GM21576 (cell line): ENCODE measurements around the gene TNPO3.

ENCODE experiments used
- ATAC-seq: cut with Tn5 transposase; IDR thresholded peaks from one replicate; pipeline ENCODE4 v1.9.1; 2021; ENCODE audit warnings: mild to moderate bottlenecking, moderate library complexity; ENCODE audit not compliant: unreplicated experiment

Gene TNPO3

DNA sequence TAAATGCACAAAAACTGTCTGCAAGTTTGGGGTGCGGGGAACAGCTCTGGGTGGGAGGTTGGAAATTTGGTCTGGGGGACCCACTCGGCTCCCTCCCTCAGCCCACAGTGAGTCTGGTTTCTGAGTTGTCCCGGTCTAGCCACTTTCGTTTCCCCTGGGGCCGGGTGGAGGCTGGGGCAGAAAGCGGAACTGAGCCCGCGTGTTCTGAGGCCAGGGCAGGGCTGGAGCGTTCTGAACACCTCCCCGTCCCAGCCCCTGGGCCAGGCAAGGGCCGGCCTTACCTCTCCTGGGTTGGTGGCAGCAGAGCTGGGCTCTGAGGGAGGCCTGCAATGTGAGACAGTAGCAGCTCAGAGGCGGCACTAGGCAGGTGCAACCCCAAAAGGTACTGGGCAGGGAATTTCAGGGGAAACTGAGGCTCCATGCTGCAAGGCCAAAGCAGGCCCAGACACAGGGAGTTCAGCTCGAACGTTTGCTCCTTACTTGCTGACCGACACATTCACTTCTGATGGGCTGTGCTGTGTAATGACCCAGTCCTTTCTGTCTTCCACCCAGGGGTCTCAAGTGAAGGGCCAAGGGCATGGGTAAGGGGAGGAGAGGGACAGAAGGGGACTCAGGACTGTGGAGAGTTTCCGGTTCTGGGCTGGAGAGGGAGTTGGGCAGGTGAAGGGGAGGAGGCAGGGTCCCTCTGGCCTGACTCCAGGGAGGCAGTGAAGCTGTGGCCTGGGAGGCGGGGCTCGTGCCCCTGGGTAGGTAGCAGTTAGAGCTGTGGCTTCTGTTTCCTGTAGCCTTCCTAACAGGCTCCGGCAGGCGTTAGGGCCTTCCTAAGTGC lies 114.2 kb downstream of the TNPO3 start:
- peak; percentile 57 for ATAC-seq

DNA sequence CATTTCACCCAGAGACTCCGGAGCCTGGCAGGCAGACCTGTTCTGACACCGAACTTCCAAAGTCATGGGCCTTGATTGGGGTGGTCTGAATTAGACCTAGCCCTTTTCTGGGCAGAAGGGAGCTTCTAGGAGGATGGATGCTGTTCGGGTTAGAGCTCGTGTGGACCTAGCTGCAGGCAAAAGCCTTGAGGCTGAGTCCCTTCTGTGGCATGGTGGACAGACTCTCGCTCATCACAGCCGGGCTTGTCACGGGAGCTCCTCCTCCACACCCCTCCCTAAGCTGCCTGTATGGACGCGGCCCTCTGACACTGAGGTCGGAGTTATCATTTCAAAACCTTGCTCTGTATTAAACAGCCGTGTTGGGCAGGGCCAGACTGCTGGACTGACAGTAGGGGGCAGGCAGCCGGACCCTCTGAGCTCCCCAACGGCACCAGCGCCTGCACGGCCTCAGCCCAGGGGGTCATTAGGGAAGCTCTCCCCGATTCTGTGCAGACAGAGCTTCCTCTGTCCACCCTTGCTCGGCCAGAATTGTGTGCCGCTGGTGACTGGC lies 115.0 kb downstream of the TNPO3 start:
- ATAC-seq, result peak; percentile 16

DNA sequence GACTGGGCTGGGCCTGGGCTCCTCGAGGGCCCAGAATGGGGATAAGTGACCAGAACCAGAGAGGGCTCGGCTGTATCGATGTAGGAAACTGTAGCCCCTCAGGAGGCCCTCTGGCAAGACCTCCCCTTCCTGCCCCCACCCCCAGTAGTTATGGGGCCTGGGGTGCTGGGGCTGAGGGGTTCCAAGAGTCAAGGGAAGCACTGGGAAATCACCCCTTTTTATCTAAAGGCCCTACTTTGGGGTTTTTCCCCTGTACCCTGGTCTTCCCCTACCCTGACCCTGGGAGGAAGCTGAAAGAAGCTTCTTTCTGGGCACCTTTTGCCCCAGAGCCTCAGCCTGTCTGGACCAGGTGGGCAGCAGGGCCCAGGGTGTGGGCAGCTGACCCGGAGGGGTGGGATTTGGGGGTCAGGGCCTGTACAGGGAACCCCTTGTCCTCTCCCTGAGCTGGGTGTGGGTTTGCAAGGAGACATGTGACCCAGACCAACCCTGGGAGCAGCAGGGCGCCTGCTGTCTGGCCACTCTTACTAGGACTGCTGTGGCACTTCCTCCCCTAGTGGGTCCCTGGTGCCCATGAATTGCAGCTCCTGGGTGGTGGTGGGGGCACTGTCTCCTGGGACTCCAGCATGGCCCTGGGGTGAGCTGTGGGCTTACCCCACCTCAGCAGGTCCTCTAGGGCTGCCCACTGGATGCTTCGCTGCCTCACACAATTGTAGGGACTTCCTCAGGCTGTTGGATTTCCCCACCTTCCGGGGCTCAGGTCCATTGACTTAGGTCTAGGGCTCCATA lies 115.6 kb downstream of the TNPO3 start:
- ATAC-seq, result no peak

DNA sequence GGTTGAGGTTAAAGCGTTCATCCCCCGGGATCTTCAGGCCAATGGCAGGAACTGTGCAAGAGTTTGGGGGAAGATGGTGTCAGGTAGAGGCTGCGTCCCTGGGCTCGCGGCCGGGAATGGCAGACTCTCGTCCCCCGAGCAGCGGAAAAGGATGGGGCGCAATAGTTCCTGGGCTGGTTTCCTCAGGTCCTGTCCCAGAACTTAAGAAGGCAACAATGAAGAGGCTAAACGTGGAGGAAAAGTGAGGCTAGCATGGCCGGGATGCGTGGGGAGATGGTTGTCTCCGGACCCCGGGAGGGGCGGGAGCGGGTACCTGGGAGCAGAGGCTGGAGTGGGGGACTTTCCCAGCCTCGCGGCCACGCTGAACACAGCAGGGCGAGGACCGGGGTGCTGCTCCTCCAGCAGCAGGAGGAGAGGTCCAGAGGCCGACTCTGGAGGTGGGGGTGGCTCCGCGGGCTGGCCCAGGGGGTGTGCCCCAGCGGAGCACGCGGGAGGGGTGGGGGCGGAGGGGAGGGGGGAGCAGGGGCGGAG lies 116.3 kb downstream of the TNPO3 start:
- ATAC-seq, result no peak

DNA sequence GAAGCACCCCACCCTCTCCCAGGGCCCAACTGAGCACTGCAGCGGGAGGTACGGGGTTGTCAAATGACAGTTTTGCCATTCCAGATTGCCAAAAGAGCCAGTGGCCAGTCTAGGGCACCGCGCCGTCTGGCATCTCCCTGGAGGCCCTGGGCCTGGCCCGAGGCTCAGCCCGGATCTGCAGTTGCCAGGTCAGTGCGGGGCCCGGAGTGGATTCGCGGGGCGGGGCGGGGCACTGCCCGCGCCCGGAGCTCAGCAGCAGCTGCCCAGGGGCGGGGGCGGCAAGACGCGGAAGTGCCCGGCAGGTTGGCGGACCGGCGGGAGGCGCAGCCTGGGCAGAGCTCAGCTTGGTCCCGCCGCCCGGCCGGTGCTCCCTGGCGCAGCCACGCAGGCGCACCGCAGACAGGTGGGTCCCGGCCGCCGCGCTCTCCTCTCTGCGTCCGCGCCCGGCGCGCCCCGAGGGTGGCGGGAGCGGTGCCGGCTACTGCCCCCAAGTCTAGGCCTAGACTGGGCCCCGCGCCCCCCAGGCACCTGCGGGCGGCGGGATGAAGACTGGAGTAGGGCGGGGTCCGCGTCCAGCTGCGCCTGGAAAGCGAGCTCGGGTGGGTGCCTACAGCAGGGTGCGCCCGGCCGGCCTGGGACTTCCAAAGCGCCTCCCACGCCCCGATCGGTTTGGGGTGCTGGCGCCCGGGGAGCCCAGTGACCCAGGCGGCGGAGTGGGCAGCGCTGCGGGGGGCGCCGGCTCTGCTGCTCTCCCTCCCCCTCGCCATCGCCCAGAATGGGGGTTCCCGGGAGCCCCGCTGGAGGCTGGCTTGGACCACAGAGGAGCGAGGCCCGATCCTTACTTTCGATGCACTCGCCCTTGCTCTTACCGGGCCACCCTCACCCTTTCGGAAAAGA lies 117.0 kb downstream of the TNPO3 start, which contains the start of gene IRF5:
Gene IRF5, plus strand, starts transcription at position 281 of the 897 bp plus-strand sequence. CDS start 4,155 bp downstream, outside the sequence.
- ATAC-seq, result no peak

DNA sequence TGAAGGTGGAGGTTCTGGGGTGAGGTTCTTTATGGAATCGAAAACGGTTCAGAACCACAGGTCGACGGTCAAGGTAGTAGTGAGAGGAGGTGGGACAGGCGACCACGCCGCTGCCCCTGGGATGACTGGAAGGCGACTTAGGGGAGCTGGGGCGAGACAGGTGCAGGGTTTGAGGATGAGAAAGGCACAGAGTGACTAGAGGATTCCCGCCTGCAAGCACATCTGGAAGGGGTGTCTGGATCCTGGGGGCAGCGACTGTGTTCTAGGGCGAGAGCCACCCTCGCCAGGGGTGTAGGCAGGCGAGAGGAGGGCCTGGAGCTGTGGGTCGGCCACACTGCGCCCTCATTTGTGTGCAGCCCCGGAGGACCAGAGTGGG lies 117.7 kb downstream of the TNPO3 start:
- ATAC-seq, result no peak

DNA sequence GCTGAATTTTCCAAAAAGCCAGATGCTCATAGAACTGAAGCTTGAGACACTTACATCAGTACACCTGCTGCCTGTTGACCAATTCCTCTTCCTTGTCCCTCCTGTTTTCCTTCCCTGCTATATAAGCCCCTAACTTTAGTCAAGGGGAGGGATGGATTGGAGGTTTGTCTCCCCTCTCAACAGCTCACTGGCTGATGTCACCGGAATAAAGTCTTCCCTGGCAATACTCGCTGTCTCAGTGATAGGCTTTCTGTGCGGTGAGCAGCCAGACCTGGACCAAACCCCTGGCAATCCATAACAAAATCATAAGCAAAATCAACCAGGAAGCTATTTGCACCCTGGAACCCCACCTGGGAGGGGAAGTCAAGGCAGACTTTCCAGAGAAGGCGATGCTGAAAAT lies 118.1 kb downstream of the TNPO3 start:
- no peak for ATAC-seq

DNA sequence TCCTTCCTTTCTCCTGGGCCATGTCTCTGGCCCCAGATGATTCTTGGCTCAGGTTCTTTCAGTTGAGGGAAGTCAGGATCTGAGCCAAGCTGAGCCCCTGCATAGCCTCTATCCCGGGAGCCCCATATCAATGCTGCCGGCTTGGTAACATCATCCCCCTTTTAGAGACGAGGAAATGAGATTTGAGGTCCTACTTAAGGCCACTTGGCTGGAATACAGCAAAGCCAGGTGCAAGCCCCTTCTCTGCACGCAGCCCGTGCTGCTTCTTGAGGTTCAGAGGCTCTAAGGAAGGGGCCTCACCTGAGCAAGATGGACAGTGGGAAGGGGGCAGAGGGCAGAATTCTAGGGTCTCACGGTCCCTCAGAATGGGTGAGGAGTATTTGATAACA lies 119.6 kb downstream of the TNPO3 start:
- ATAC-seq, result no peak

DNA sequence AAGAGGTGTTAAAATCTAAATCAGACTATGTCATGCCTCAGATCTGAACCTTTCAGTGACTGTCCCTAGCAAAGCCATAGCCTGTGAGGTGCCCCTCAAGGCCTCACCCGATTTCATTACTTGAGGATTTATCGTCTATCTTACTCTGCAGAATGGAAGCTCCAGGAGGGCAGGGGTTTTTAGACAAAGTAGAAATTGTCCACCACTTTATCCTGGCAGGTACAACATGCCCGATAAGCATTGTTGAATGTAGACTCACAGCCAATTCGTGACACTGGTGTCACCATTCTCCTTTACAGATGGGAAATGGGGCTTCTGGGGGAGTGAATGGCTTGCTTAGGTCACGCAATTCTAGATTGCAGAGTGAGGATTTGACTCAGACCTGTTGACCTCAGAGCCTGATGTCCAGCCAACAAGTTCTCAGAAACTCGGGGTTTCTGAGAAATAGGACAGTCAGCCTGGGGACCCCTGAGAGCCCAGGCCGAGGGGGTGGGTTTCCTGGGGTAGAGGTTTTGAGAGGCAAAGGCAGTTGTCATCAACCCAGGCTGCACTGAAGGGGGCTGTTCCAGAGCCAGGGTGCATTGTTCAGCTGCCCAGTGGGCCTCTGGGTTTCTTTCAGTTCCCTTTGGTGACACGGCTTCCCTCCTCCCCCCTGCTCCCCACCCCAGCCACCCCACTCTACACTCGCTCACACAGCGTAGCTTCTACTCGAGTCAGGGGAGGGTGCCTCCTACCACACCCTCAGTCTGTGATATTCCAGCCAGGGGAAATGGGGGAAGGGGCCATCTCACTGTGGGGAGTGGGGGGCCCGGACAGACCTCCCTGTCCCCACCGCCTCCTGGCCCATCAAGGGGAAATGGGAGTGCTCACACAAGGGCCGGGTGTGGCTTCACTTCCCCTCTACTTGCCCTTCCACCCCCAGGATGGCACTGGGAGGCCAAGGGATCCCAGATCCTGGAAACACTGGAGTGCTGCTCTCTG lies 120.3 kb downstream of the TNPO3 start:
- ATAC-seq, result peak; percentile 38

DNA sequence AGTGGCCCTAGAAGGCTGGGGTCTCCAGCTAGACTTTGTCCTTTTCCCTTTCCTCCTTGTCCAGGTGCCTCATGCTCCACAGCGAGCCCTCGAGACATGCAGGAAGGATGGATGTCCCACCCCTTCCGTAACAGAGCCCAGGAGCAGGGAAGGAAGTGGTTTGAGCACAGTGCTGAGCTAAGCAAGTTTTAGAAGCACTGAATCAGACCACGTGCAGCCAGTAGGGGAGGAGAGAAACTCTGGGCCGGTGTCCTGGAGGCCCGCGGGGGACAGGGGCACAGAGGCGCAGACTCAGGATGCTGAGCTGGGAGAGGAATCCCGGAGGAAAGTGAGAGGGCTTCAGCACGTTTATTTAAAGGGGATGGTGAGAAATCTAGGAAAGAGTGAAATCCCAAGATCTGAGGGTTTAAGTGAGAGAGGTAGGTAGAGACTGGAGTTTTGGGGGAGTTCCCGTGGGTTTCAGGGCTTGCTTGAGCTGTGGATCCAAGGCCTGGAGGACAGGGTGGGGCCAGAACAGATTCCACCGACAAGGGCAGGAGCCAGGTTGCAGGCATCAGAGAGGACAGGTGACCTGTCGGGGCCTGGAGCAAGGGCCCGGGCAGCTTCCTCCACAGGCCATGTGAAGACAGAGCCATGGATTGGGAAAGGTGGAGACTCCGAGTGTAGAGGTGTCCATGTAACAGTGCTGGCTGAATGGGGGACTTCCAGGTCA lies 121.6 kb downstream of the TNPO3 start:
- peak; percentile 28 for ATAC-seq

DNA sequence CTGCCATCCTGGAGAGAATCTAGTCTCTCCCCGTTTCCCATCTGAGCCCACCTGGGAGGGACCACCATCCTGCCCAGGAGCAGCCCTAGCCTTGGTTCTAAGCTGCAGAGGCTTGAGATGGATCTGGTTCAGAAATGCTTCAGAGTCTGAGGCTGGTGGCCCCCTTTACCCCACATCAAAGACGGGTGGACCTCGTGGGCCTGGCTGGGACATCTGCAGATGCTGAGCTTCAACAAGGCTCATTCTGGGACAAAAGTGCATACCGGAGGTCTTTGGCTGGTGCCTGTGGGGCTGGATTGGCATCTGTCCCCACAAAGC lies 122.1 kb downstream of the TNPO3 start:
- no peak for ATAC-seq

DNA sequence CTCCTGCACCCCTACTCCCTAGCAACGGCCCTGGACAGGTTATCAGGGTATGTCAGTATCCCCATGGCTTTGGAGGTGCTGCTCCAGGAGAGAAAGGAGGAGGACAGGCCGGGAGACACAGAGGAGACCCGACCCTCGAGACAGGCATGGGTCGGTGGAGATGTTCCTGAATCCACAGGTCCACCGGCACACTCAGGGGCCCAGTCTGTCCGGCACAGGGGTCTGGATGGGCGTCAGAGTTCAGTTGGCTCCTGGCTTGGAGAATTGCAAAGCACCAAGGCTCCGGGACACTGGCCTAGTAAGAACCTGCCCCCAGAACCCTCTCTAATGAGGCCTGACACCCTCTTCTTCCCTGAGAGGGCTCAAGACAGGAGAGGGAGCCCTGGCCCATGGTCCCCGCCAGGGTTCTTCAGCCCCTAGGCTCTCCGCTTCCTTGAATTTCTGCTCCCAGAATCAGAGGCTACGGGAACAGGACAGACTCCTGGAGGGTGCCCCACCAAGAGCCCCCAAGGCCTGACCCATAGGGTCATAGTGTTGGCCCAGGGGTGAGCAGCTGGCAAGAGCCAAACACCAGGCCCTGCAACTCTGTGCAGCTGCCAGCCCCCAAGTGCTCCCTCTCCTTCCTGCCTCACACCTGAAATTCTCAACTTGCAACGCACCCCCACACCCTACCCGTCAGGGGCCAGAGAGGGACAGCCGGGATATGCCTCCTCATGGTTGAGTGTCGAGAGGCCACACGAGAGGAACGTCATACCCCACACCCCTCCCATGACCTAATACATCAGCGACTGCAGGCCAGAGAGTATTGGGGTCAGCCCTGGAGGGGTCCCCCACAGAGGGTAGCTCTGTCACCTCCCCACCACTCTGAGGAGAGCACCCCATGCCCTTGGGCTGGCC lies 122.7 kb downstream of the TNPO3 start:
- no peak for ATAC-seq

DNA sequence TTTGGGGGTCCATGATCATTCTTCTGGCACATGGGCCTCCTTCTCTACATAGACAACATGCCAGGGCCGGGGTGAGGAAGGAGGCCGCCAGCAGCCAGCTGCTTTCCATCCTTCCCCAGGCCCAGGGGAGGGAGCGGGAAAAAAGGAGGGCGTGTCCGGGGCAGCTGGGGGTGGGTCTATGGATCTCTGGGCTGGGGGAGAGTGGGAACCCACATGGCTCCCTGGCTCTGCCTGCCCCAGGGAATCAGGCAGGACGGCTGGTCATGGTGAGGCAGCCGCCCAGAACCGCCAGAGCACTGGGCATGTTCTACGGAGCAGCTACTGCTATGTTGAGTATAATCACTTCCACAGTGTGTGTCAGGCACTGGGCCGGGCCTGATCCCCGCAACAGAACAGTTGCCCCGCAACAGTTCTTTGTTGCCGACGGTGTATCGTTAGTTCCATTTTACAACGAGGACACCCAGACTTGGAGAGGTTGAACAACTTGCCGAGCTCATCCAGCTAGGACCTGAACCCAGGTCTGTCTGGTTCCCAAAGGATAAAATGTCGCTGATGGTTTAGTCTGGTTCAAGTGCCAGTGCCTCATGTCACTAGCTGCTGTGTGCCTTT lies 123.6 kb downstream of the TNPO3 start:
- no peak for ATAC-seq

DNA sequence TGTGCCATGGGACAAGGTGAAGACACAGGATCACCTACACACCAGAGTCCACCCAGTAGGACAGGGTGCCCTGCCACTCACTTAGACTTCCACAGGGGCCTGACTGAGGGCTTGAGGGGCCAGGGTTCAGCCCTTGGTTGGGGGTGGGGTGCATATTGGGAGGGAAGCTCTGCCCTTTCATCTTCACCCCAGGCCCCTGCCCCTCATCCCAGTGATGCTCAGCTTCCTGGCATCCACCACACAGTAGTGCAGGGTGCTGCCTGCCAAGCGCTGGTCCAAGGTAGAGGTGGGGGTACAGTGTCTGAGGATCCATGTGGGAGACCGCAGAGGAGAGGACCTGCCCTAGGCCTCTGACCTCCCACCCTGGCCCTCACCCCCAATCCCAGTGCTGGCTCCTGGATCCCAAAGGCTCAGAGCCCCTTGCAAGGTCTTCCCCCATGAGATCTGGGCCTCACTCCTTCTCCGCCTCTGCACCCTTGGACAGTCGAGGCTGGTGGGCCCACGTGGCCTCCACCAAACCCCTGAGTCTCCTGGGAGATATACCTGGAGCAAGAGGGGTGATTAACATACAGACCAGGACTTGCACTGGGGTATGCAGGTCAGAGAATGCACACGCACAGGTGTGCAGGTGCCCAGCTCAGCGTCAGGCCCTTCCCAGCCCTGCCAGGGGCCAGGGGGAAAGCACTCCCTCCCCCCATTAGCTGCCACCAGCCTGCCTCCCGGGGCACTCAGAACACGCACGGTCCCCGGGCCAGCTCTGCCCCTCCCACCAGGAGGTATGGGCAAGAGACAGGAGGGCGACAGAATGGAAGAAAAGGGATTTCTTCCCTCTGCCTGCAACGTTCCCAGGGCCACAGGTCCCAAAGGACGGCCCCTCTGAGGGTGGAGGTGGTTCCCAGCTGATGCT lies 125.8 kb downstream of the TNPO3 start:
- no peak for ATAC-seq

DNA sequence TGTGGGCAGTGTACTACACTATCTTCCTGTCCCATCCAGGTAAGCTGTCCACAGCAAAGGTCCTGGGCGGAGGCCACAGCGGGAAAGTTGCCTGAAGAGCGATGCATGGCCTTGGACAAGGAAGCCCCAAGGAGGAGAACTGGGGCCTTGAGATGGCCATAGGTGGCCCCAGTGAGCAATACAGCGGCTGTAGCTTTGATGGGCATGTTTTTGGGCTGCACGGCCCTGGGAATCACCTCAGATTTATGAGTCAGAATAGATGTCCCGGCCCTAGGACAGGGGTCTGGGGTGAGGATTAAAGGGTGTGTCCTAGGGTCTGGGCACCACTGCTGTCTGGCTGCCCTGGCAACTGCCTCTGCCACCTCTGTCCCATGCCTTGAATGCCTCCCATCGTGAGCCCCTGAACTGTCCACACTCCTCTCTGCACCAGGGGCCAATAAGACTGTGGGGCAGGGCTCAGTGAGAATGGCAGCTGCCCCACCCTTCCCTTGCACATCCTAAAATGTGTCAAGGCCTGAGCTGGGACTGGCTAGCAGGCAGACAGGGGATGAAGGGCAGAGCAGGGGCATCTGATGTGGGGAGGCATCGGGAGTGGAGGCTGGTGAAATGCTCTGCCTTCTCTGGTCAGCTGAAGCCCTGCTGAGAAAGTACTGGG lies 126.6 kb downstream of the TNPO3 start:
- no peak for ATAC-seq
